Thyroid gland (tissue), 4 donors: ENCODE measurements around the gene UNC93B1. TPM values are rescaled to one million over a fixed set of nuclear protein-coding genes. Genes with fewer than 3 reads are reported as not detected.

Experiments
- DNase-seq, 2 donors: peaks; one replicate each; pipeline ENCODE4 v3.0.0-alpha.2; 2019
- H3K27ac ChIP-seq, 3 donors: fragments of 200-600 bp; sonication (generic); 1 replicate in 2 of 3; 2 replicates in 1 of 3; pipeline ENCODE4 v1.5.1; 2016 to 2019; ENCODE audit warnings: mild to moderate bottlenecking in 1 of 3, moderate library complexity in 1 of 3
- H3K27me3 ChIP-seq: fragments of 200-600 bp; sonication (generic); one replicate; pipeline ENCODE4 v1.5.1; 2019
- H3K36me3 ChIP-seq, 2 donors: fragments of 200-600 bp; sonication (generic); one replicate each; pipeline ENCODE4 v1.5.1; 2016 to 2019
- H3K4me1 ChIP-seq, 2 donors: fragments of 200-600 bp; sonication (generic); one replicate each; pipeline ENCODE4 v1.5.1; 2017 to 2019
- H3K4me3 ChIP-seq, 3 donors: fragments of 200-600 bp; sonication (generic); replicated peaks in 1 of 3; 1 replicate in 2 of 3; 2 replicates in 1 of 3; pipeline ENCODE4 v1.5.1; 2016; ENCODE audit warnings: mild to moderate bottlenecking in 1 of 3
- H3K9me3 ChIP-seq: fragments of 200-600 bp; sonication (generic); one replicate; pipeline ENCODE4 v1.5.1; 2017
- POLR2A ChIP-seq, 2 donors: fragments of 450-650 bp; IDR thresholded peaks; one replicate each; pipeline ENCODE4 v1.6.1; 2017; ENCODE audit warnings: antibody characterized with exemption in 2 of 2, mild to moderate bottlenecking in 2 of 2, moderate library complexity in 1 of 2
- WGBS, 2 donors: methylation state at CpG; one replicate each; pipeline ENCODE4 v1.1.5; 2017; 5-methylcytosine and 5-hydroxymethylcytosine counted together
- intact Hi-C: fragments of 100-400 bp; cut with DNase I; formaldehyde crosslinking; loops from one replicate; pipeline ENCODE4 v1.15.1; 2023
- total RNA-seq, 4 donors: library from RNA; depleted of rRNA; stranded (reverse); fragments of >200 nt; gene quantifications; one replicate each; pipeline ENCODE4 v1.2.3, GENCODE V29; 2016
- TF ChIP-seq, protein P1 (sequence below), 6 experiments: fragments of 200-600 bp in 3 of 6; fragments of 450-650 bp in 3 of 6; sonication (generic) in 3 of 6; IDR thresholded peaks; one replicate each; pipeline ENCODE4 v1.5.1; 2016 to 2019; ENCODE audit warnings: antibody characterized with exemption in 6 of 6, mild to moderate bottlenecking in 2 of 6, inconsistent platforms in 1 of 6, moderate library complexity in 1 of 6

UNC93B1 gene
- total RNA-seq, 4 donors from 2014 or later = 25.7 to 49.2 (median 36.3) TPM

DNA sequence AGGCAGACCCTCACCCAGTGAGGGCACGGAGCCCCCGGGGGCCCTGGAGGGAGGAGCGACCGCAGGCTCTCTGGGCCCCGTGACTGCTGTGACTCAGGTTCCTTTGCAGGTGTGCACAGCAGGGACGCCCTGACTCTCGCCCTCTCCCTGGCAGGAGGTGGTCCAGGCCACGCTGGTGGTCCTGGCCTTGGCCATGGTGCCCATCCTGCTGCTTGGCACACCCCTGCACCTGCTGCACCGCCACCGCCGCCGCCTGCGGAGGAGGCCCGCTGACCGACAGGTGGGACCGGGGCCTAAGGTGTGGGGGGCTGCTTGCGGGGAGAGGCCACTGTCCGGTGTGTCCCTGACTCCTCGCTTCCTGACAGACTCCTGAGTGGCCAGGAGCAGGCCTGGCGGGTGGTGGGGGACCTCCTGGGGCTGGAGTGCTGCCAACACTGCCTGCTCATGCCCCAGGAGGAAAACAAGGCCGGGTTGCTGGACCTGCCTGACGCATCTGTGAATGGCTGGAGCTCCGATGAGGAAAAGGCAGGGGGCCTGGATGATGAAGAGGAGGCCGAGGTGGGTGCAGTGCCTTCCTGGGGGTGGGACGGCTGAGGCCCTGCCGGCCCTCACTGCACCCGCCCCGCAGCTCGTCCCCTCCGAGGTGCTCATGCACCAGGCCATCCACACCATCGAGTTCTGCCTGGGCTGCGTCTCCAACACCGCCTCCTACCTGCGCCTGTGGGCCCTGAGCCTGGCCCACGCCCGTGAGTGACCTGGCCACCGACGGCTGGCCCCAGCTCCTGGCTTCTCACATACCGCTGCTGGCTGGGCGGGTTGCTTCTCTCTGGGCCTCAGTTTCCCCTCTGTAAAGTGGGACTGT lies 45.8 kb upstream of the UNC93B1 start:
- intact Hi-C loops = no loop called here
- H3K4me1 ChIP-seq = peaks cover 7 to 17% of the 10 kb centered on the region in 2 donors
- H3K9me3 ChIP-seq = no peaks in the 10 kb centered on the region
- 68 to 94% methylated on average over 10 to 18 of the region's 40 CpGs for WGBS, 2 donors
- H3K27me3 ChIP-seq = no peaks in the 10 kb centered on the region
- no peak for TF ChIP-seq POLR2A (IDR thresholded peaks at IDR 0.05)
- TF ChIP-seq, protein P1, sequence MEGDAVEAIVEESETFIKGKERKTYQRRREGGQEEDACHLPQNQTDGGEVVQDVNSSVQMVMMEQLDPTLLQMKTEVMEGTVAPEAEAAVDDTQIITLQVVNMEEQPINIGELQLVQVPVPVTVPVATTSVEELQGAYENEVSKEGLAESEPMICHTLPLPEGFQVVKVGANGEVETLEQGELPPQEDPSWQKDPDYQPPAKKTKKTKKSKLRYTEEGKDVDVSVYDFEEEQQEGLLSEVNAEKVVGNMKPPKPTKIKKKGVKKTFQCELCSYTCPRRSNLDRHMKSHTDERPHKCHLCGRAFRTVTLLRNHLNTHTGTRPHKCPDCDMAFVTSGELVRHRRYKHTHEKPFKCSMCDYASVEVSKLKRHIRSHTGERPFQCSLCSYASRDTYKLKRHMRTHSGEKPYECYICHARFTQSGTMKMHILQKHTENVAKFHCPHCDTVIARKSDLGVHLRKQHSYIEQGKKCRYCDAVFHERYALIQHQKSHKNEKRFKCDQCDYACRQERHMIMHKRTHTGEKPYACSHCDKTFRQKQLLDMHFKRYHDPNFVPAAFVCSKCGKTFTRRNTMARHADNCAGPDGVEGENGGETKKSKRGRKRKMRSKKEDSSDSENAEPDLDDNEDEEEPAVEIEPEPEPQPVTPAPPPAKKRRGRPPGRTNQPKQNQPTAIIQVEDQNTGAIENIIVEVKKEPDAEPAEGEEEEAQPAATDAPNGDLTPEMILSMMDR (IDR thresholded peaks at IDR 0.05) = no peak
- no peak overlapping the region for H3K27ac ChIP-seq
- peak; percentile 63 to 81 for DNase-seq
- no peak overlapping the region for H3K4me3 ChIP-seq
- H3K36me3 ChIP-seq = peaks cover 13 to 18% of the 10 kb centered on the region in 2 donors

DNA sequence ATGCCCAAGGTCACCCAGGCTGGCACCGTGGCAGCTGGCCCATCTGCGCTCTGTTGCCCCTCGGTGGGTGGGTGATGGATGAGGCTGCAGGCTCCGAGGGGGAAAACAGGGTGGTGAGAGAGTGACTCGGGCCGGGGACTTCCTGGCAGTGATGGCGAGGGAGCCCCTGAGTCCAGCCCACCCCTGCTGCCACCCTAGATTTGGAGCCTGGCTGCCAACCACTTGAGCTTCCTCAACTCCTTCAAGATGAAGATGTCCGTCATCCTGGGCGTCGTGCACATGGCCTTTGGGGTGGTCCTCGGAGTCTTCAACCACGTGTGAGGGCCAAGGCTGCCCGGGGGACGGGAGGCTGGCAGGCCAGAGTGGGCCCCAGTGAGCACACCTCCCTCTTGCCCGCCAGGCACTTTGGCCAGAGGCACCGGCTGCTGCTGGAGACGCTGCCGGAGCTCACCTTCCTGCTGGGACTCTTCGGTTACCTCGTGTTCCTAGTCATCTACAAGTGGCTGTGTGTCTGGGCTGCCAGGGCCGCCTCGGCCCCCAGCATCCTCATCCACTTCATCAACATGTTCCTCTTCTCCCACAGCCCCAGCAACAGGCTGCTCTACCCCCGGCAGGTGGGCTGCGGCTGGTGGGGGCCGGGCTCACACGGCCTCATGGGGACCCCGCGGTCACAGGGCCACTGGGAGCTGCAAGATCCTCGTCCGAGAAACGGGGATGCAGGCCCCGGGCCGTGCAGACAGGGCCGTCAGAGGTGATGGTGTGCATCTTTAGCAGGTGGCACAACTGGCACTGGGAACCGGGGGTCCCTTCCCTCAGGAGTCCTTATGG lies 45.0 kb upstream of the UNC93B1 start:
- Histone ChIP-seq H3K4me3 (no peak overlapping the region), H3K9me3 (no peaks in the 10 kb centered on the region), H3K36me3 (peaks cover 20 to 25% of the 10 kb centered on the region in 2 donors), H3K27ac (no peak overlapping the region), H3K4me1 (peaks cover 7 to 17% of the 10 kb centered on the region in 2 donors), H3K27me3 (no peaks in the 10 kb centered on the region)
- TF ChIP-seq, protein P1 (IDR thresholded peaks at IDR 0.05) = no peak
- TF ChIP-seq POLR2A (IDR thresholded peaks at IDR 0.05) = no peak
- 87 to 90% methylated on average over 8 to 26 of the region's 35 CpGs for WGBS, 2 donors
- no peak for DNase-seq
- intact Hi-C loops = no loop called here

- WGBS, 2 donors = 87 to 91% methylated on average over 16 to 29 of the region's 37 CpGs
- H3K9me3 ChIP-seq = no peaks in the 10 kb centered on the region
- no peak overlapping the region for H3K27ac ChIP-seq
- peaks cover 7 to 17% of the 10 kb centered on the region in 2 donors for H3K4me1 ChIP-seq
- no peak overlapping the region for H3K4me3 ChIP-seq
- intact Hi-C loops = no loop called here
- peaks cover 14 to 21% of the 10 kb centered on the region in 2 donors for H3K36me3 ChIP-seq
- no peak for DNase-seq
- H3K27me3 ChIP-seq = no peaks in the 10 kb centered on the region
- TF ChIP-seq, protein P1 (IDR thresholded peaks at IDR 0.05) = no peak
- TF ChIP-seq POLR2A (IDR thresholded peaks at IDR 0.05) = no peak
These were observed 43.8 kb upstream of the UNC93B1 start for GRCh38 chr11:68047437-68048290.

GRCh38 chr11:68044898-68045351 lies 41.0 kb upstream of the UNC93B1 start:
- H3K4me3 ChIP-seq = no peak overlapping the region
- H3K27ac ChIP-seq = no peak overlapping the region
- peaks cover 10 to 11% of the 10 kb centered on the region in 2 donors for H3K4me1 ChIP-seq
- TF ChIP-seq POLR2A (IDR thresholded peaks at IDR 0.05) = no peak
- TF ChIP-seq, protein P1 (IDR thresholded peaks at IDR 0.05) = no peak
- H3K36me3 ChIP-seq = peaks cover 10 to 21% of the 10 kb centered on the region in 2 donors
- intact Hi-C loops = loop anchor here (5.0 kb wide), 1 partner anchor 77 kb away; the partner anchor contains the start of gene CHKA
- no peaks in the 10 kb centered on the region for H3K9me3 ChIP-seq
- no peak for DNase-seq
- 96 to 98% methylated on average over 9 to 13 of the region's 18 CpGs for WGBS, 2 donors
- H3K27me3 ChIP-seq = no peaks in the 10 kb centered on the region
